ENCODE results near the gene LRIG3.

- no peak for TF ChIP-seq CTCF (IDR thresholded peaks at IDR 0.05)
- no peak for TF ChIP-seq POLR2A (IDR thresholded peaks at IDR 0.05)
Observed at GRCh38 chr12:58870595-58870994, 49.7 kb downstream of the LRIG3 start.
